HG03139 (cell line): ENCODE results near the gene RNF115.
"Not testable (repeated sequence)": the region's sequence is repeated elsewhere in the genome, so short reads cannot be mapped to it uniquely, and the experiment has no call there.

Experiments
- ATAC-seq: cut with Tn5 transposase; IDR thresholded peaks from one replicate; pipeline ENCODE4 v1.9.1; 2021; ENCODE audit not compliant: unreplicated experiment

Gene RNF115

GRCh38 chr1:145823565-145824498 is at the start of gene RNF115, which contains the start of gene POLR3C:
TSS of gene RNF115 (minus strand) at chr1:145824095. CDS start at chr1:145823873, 222 bp downstream.
TSS of gene POLR3C (plus strand) at chr1:145824200. CDS start at chr1:145825777, 1,577 bp downstream.
- peak; percentile 80 for ATAC-seq

- ATAC-seq, result no peak
These were observed 48.4 kb upstream of the RNF115 start for GRCh38 chr1:145871994-145872924.

GRCh38 chr1:145868232-145868631 is 44.3 kb upstream of the RNF115 start:
- ATAC-seq, result no peak

GRCh38 chr1:145863282-145864018 is 39.6 kb upstream of the RNF115 start:
- no peak for ATAC-seq

- ATAC-seq, result peak; percentile 60
These were observed 35.7 kb upstream of the RNF115 start for GRCh38 chr1:145859491-145860023.

- peak; percentile 87 for ATAC-seq
These were observed 35.1 kb upstream of the RNF115 start, which contains the start of gene PIAS3 for GRCh38 chr1:145858901-145859490. TSS of gene PIAS3 (minus strand) at chr1:145859081. CDS start at chr1:145858990, 91 bp downstream.

GRCh38 chr1:145858238-145858900 is 34.5 kb upstream of the RNF115 start:
- ATAC-seq, result no peak

GRCh38 chr1:145857170-145857569 is 33.3 kb upstream of the RNF115 start:
- no peak for ATAC-seq

GRCh38 chr1:145855426-145855948 is 31.6 kb upstream of the RNF115 start:
- no peak for ATAC-seq

- ATAC-seq, result no peak
These were observed 25.7 kb upstream of the RNF115 start for GRCh38 chr1:145849356-145850160.

GRCh38 chr1:145847827-145848226 is 23.9 kb upstream of the RNF115 start:
- ATAC-seq, result no peak

- no peak for ATAC-seq
These were observed 22.3 kb upstream of the RNF115 start for GRCh38 chr1:145846201-145846612.

- peak; percentile 66 for ATAC-seq
These were observed 21.7 kb upstream of the RNF115 start, which contains the start of gene NUDT17 for GRCh38 chr1:145845514-145846161. TSS of gene NUDT17 (plus strand) at chr1:145845630. CDS start at chr1:145845641, 11 bp downstream.

GRCh38 chr1:145845144-145845513 is 21.2 kb upstream of the RNF115 start:
- peak; percentile 47 for ATAC-seq

GRCh38 chr1:145843031-145843430 is 19.1 kb upstream of the RNF115 start:
- no peak for ATAC-seq

- ATAC-seq, result no peak
These were observed 13.8 kb upstream of the RNF115 start for GRCh38 chr1:145837656-145838055.

GRCh38 chr1:145830810-145831209 is 6.9 kb upstream of the RNF115 start:
- not testable (repeated sequence) for ATAC-seq
